ENCODE data around the gene SLC28A3. TPM values are rescaled to one million over a fixed set of nuclear protein-coding genes. Genes with fewer than 3 reads are reported as not detected.

Gene SLC28A3
- total and polyA plus RNA-seq, 2 experiments from 2014 or later: not detected

GRCh38 chr9:84337252-84337651 lies 3.3 kb downstream of the SLC28A3 start:
- no peak for ATAC-seq
- no peak for TF ChIP-seq EZH2 (IDR thresholded peaks at IDR 0.05; ENCODE audit: low read depth, unreplicated experiment)
- TF ChIP-seq CTCF (conservative IDR thresholded peaks at IDR 0.05; ENCODE audit: low read depth in 2 of 2): no peak
- no peak for TF ChIP-seq REST (IDR thresholded peaks at IDR 0.05; ENCODE audit: unreplicated experiment)
- no peak for TF ChIP-seq ZNF462 (CRISPR knock-in tag; IDR thresholded peaks at IDR 0.05)
- TF ChIP-seq JUNB (IDR thresholded peaks at IDR 0.05; ENCODE audit: unreplicated experiment): no peak
- TF ChIP-seq STAT1 (IDR thresholded peaks at IDR 0.05; ENCODE audit: unreplicated experiment): no peak
- no peak for TF ChIP-seq CREB1 (CRISPR knock-in tag; IDR thresholded peaks at IDR 0.05; ENCODE audit: low read depth)
- no peak for TF ChIP-seq EZH2phosphoT487 (IDR thresholded peaks at IDR 0.05; ENCODE audit: unreplicated experiment)
- TF ChIP-seq ZNF114 (CRISPR knock-in tag; IDR thresholded peaks at IDR 0.05): no peak
- TF ChIP-seq ETS1 (IDR thresholded peaks at IDR 0.05): no peak
- no peak for TF ChIP-seq ZNF331 (CRISPR knock-in tag; IDR thresholded peaks at IDR 0.05; ENCODE audit: low read depth)
- TF ChIP-seq POLR2AphosphoS5 (IDR thresholded peaks at IDR 0.05; ENCODE audit: low read depth): no peak
- no peak for TF ChIP-seq NANOG (IDR thresholded peaks at IDR 0.05; ENCODE audit: borderline replicate concordance)
- Histone ChIP-seq H4K20me1 (replicated peaks; ENCODE audit: insufficient read depth) (no peaks in the 10 kb centered on the region), H3K4me2 (no peak overlapping the region), H3K27ac (ENCODE audit: low read depth) (no peak overlapping the region), H3K27me3 (ENCODE audit: insufficient read depth) (no peaks in the 10 kb centered on the region), H3K9me2 (ENCODE audit: insufficient read depth) (no peaks in the 10 kb centered on the region; the same call in 1 of the 2 replicates), H3F3A (replicated peaks; ENCODE audit: low read depth) (no peaks in the 10 kb centered on the region), H3K4me1 (ENCODE audit: insufficient read depth) (peaks cover 6% of the 10 kb centered on the region), H3K79me2 (replicated peaks; ENCODE audit: insufficient read depth) (no peaks in the 10 kb centered on the region), H3K4me3 (no peak overlapping the region), H2AFZ (no peak overlapping the region), H3K36me3 (ENCODE audit: insufficient read depth) (no peaks in the 10 kb centered on the region)
- DNase-seq (ENCODE audit: low spot score): no peak
- peaks cover 4% of the 10 kb centered on the region for H3K27me3 Mint-ChIP-seq (ENCODE audit: insufficient read depth, low read depth, poor library complexity)
- peaks cover 16% of the 10 kb centered on the region for H3K4me1 Mint-ChIP-seq
- no peaks in the 10 kb centered on the region for H3K9me3 Mint-ChIP-seq
- H3K36me3 Mint-ChIP-seq (ENCODE audit: low read depth): no peaks in the 10 kb centered on the region
- H3K4me3 Mint-ChIP-seq: no peak overlapping the region
- H3K27ac Mint-ChIP-seq: no peak overlapping the region

All from GM23338 (cell line).